Endodermal cell (in vitro differentiated cells): ENCODE results near the gene SCUBE2. TPM values are rescaled to one million over a fixed set of nuclear protein-coding genes. Genes with fewer than 3 reads are reported as not detected.

ENCODE experiments used
- DNase-seq: peaks from one replicate; pipeline ENCODE4 v3.0.0-alpha.2; 2017
- H3K27ac ChIP-seq: 2 replicates; pipeline ENCODE4 v1.5.1; 2013; ENCODE audit warnings: mild to moderate bottlenecking, low read depth, low read length, moderate library complexity
- H3K27me3 ChIP-seq: 2 replicates; pipeline ENCODE4 v1.6.1; 2013; ENCODE audit warnings: mild to moderate bottlenecking, low read length, moderate library complexity; ENCODE audit not compliant: insufficient read depth, control insufficient read depth, poor library complexity, severe bottlenecking
- H3K36me3 ChIP-seq: 2 replicates; pipeline ENCODE4 v1.7.0; 2013; ENCODE audit warnings: mild to moderate bottlenecking, low read length, moderate library complexity; ENCODE audit not compliant: control insufficient read depth, insufficient read depth
- H3K4me1 ChIP-seq: one replicate; pipeline ENCODE4 v1.7.0; 2013; ENCODE audit warnings: low read length; ENCODE audit not compliant: control insufficient read depth, insufficient read depth
- H3K4me3 ChIP-seq: 2 replicates; pipeline ENCODE4 v1.5.1; 2013; ENCODE audit warnings: mild to moderate bottlenecking, low read length, moderate library complexity
- H3K9ac ChIP-seq: 2 replicates; pipeline ENCODE4 v1.6.1; 2013; ENCODE audit warnings: mild to moderate bottlenecking, low read length, moderate library complexity; ENCODE audit not compliant: poor library complexity, severe bottlenecking; ENCODE audit errors: extremely low read depth
- H3K9me3 ChIP-seq: 2 replicates; pipeline ENCODE4 v1.6.1; 2013; ENCODE audit warnings: mild to moderate bottlenecking, low read length, moderate library complexity; ENCODE audit not compliant: control insufficient read depth
- H3K27ac Mint-ChIP-seq: 2 replicates; pipeline ENCODE4 v1.8.0; 2020; ENCODE audit warnings: mixed read lengths
- H3K27me3 Mint-ChIP-seq: 2 replicates; pipeline ENCODE4 v1.8.0; 2021; ENCODE audit warnings: mild to moderate bottlenecking, mixed read lengths; ENCODE audit not compliant: insufficient read depth
- H3K36me3 Mint-ChIP-seq: 2 replicates; pipeline ENCODE4 v1.8.0; 2020; ENCODE audit warnings: low read depth, mixed read lengths
- H3K4me1 Mint-ChIP-seq: 2 replicates; pipeline ENCODE4 v1.8.0; 2020; ENCODE audit warnings: mixed read lengths
- H3K4me3 Mint-ChIP-seq: 2 replicates; pipeline ENCODE4 v1.8.0; 2020; ENCODE audit warnings: mild to moderate bottlenecking, moderate library complexity, mixed read lengths
- H3K9me3 Mint-ChIP-seq: 2 replicates; pipeline ENCODE4 v1.8.0; 2020; ENCODE audit warnings: mild to moderate bottlenecking, mixed read lengths
- WGBS, 2 experiments: methylation state at CpG; one replicate each; pipeline versions ENCODE4 v1.1.5 to v1.1.7; 2013; ENCODE audit warnings: missing lambda C conversion rate in 2 of 2, mixed read lengths in 1 of 2; ENCODE audit not compliant: insufficient coverage in 1 of 2, insufficient read length in 1 of 2; 5-methylcytosine and 5-hydroxymethylcytosine counted together
- total RNA-seq, 2 donors: library from RNA; stranded (reverse); fragmentation: NEBNext Ultra II Directional in 1 of 2; extraction: Animal tissue kit (Norgen Biotek cat#: 25700) in 1 of 2; gene quantifications; 2 replicates in 1 of 2; 3 replicates in 1 of 2; pipeline ENCODE4 v1.2.1, GENCODE V29; 2021
- TF ChIP-seq, protein P1 (sequence below): fragments of 200-600 bp; sonication (generic); conservative IDR thresholded peaks from 2 replicates; pipeline ENCODE4 v1.5.0; 2021; ENCODE audit warnings: antibody characterized with exemption, mild to moderate bottlenecking

Gene SCUBE2
- total RNA-seq, 2 donors from 2014 or later = 1.5 to 2.0 TPM

DNA sequence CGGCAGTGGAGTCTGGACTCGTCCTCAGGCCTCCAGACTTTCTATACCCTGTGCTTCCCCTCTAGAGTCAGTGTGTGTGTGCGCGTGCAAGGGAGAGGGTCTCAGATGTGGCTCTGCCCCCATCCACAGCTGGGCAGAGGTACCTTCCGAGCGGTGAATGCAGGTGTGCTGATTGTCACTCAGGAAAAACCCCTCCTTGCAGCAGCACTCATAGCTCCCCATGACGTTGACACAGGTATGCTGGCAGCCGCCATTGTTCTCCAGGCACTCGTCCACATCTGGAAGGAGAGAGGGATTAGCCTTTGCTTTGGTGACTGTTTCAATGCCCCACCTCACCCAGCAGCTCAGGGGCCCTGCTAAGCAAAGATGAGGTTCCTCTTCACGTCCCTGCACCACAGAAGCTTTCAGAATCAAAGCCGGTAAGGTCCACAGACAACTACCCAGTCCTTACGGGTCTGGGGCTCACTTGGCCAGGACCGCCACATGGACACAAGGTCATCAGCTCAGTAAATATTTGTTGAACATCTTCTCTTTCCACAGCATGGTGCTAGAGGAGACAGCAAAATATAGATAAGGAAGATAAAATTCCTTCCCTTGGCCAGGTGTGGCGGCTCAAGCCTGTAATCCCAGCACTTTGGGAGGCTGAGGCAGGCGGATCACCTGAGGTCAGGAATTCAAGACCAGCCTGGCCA lies 16.9 kb downstream of the SCUBE2 start:
- H3K27me3 Mint-ChIP-seq = peaks cover 3% of the 10 kb centered on the region
- no peak for DNase-seq
- Histone ChIP-seq H3K27ac (no peak overlapping the region), H3K9me3 (no peaks in the 10 kb centered on the region), H3K4me3 (no peak overlapping the region), H3K9ac (no peak overlapping the region), H3K27me3 (peaks cover 5% of the 10 kb centered on the region), H3K4me1 (peaks cover 7% of the 10 kb centered on the region), H3K36me3 (no peaks in the 10 kb centered on the region)
- no peak overlapping the region for H3K4me3 Mint-ChIP-seq
- H3K27ac Mint-ChIP-seq = peak overlapping the region; percentile 40
- no peaks in the 10 kb centered on the region for H3K9me3 Mint-ChIP-seq
- peaks cover 21% of the 10 kb centered on the region for H3K4me1 Mint-ChIP-seq
- H3K36me3 Mint-ChIP-seq = no peaks in the 10 kb centered on the region
- TF ChIP-seq, protein P1, sequence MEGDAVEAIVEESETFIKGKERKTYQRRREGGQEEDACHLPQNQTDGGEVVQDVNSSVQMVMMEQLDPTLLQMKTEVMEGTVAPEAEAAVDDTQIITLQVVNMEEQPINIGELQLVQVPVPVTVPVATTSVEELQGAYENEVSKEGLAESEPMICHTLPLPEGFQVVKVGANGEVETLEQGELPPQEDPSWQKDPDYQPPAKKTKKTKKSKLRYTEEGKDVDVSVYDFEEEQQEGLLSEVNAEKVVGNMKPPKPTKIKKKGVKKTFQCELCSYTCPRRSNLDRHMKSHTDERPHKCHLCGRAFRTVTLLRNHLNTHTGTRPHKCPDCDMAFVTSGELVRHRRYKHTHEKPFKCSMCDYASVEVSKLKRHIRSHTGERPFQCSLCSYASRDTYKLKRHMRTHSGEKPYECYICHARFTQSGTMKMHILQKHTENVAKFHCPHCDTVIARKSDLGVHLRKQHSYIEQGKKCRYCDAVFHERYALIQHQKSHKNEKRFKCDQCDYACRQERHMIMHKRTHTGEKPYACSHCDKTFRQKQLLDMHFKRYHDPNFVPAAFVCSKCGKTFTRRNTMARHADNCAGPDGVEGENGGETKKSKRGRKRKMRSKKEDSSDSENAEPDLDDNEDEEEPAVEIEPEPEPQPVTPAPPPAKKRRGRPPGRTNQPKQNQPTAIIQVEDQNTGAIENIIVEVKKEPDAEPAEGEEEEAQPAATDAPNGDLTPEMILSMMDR = no peak
- 81 to 90% methylated on average over 8 to 15 of the region's 15 CpGs for WGBS, 2 experiments

DNA sequence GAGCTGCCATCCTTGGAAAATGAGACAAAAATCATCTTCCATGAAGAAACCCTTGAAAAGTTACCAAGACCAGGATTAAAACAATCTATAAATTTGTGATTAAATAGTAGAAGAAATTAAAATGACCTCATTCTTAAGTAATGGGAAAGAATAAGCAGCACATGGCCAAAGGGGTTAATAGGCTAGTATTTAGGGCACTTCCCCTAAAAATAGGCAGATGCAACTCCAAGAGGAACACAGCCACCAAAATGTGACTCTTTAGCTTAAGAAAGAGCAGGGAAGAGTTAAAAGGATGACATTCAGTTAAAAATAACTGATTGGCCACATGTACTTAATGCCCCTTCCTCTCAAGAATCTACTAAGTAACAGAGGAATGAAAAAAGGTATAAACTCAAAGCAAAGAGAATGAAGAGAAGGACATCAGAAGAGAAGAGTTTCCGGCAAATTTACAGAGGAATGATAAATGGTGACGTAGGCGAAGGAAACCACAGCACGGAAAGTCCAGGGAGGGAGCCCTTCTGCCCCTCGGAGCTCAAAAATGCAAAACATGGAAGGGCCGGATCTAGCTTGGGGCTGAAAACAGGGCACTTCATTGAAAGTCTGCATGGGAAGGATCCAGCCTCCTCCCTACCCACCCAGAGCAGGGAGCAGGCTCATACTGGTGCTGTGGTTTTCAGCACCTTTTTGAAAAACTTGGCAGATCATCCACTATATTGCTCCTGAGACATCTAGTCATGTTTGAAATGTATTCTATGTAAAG lies 17.8 kb downstream of the SCUBE2 start:
- H3K4me1 Mint-ChIP-seq = peaks cover 21% of the 10 kb centered on the region
- Histone ChIP-seq H3K27me3 (peaks cover 5% of the 10 kb centered on the region), H3K9me3 (no peaks in the 10 kb centered on the region), H3K36me3 (no peaks in the 10 kb centered on the region), H3K4me3 (no peak overlapping the region), H3K27ac (no peak overlapping the region), H3K9ac (no peak overlapping the region), H3K4me1 (peaks cover 7% of the 10 kb centered on the region)
- no peaks in the 10 kb centered on the region for H3K9me3 Mint-ChIP-seq
- DNase-seq = no peak
- H3K27me3 Mint-ChIP-seq = peaks cover 3% of the 10 kb centered on the region
- H3K4me3 Mint-ChIP-seq = no peak overlapping the region
- no peak overlapping the region for H3K27ac Mint-ChIP-seq
- TF ChIP-seq, protein P1 = no peak
- 90 to 96% methylated on average over 4 to 6 of the region's 6 CpGs for WGBS, 2 experiments
- no peaks in the 10 kb centered on the region for H3K36me3 Mint-ChIP-seq

DNA sequence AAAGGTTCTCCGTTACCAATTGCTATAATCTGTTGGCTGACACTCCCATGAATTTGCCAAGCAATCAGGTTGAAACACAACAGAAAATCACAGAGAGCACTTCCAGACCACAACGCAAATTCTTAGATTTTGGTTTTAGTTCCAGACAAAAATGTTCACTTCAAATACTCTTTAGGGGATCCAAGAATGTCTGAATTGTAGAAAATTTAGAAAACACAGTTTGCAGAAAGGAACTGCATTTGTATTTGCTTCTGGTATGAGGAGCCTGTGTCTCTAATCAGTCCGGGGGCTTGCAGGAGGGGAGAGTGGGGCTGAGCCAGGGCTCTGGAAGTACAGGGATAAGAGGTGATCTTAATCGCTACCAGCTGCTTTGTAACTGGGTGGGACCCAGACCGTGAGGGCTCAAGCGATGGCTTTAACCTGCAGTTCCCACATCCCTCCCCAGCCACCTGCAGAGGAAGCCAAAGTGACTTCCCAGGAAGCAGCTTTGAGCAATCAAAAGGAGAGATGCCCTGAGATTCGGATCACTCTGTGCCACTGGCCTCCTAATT lies 18.7 kb downstream of the SCUBE2 start:
- peaks cover 3% of the 10 kb centered on the region for H3K27me3 Mint-ChIP-seq
- no peak for DNase-seq
- H3K4me3 Mint-ChIP-seq = no peak overlapping the region
- TF ChIP-seq, protein P1 = no peak
- H3K4me1 ChIP-seq = peaks cover 7% of the 10 kb centered on the region
- no peak overlapping the region for H3K4me3 ChIP-seq
- H3K36me3 Mint-ChIP-seq = no peaks in the 10 kb centered on the region
- peaks cover 12% of the 10 kb centered on the region for H3K4me1 Mint-ChIP-seq
- 72 to 74% methylated on average over 6 to 7 of the region's 7 CpGs for WGBS, 2 experiments
- H3K36me3 ChIP-seq = no peaks in the 10 kb centered on the region
- no peaks in the 10 kb centered on the region for H3K9me3 ChIP-seq
- H3K9ac ChIP-seq = no peak overlapping the region
- no peaks in the 10 kb centered on the region for H3K9me3 Mint-ChIP-seq
- H3K27ac Mint-ChIP-seq = no peak overlapping the region
- H3K27me3 ChIP-seq = peaks cover 5% of the 10 kb centered on the region
- H3K27ac ChIP-seq = no peak overlapping the region
